HepG2 (cell line): Measurements from ENCODE around the gene DERL2. TPM values are rescaled to one million over a fixed set of nuclear protein-coding genes. Genes with fewer than 3 reads are reported as not detected.
A peak's percentile ranks its signal among the peaks of the same experiment; 100 is the strongest.

Source experiments
- GPN1 ChIP-seq: sonication (generic); formaldehyde crosslinking; IDR thresholded peaks from 2 replicates; pipeline ENCODE4 v1.5.1; 2020; ENCODE audit warnings: missing genetic modification reagents, borderline replicate concordance
- HOXA9 ChIP-seq: sonication (generic); formaldehyde crosslinking; IDR thresholded peaks from 2 replicates; pipeline ENCODE4 v1.8.1; 2022; ENCODE audit warnings: missing genetic modification reagents, mild to moderate bottlenecking, moderate library complexity, borderline replicate concordance
- NFIB ChIP-seq: sonication (generic); formaldehyde crosslinking; IDR thresholded peaks from 2 replicates; pipeline ENCODE4 v1.9.0; 2021; ENCODE audit warnings: missing genetic modification reagents, mild to moderate bottlenecking, borderline replicate concordance
- PRMT3 ChIP-seq: sonication (generic); formaldehyde crosslinking; IDR thresholded peaks from 2 replicates; pipeline ENCODE4 v1.8.1; 2022; ENCODE audit warnings: low read depth, mild to moderate bottlenecking, moderate library complexity, missing genetic modification reagents, borderline replicate concordance
- TAF1 ChIP-seq: sonication (generic); formaldehyde crosslinking; IDR thresholded peaks from 2 replicates; pipeline ENCODE4 v1.4.0; 2020; ENCODE audit warnings: missing genetic modification reagents
- ZBTB42 ChIP-seq: sonication (generic); formaldehyde crosslinking; IDR thresholded peaks from 2 replicates; pipeline ENCODE4 v1.5.0; 2020; ENCODE audit warnings: mild to moderate bottlenecking, missing genetic modification reagents
- ZBTB7A ChIP-seq: sonication (generic); formaldehyde crosslinking; IDR thresholded peaks from 2 replicates; pipeline ENCODE4 v1.8.0; 2022; ENCODE audit warnings: mild to moderate bottlenecking, missing genetic modification reagents
- ZFP90 ChIP-seq: sonication (generic); formaldehyde crosslinking; IDR thresholded peaks from 2 replicates; pipeline ENCODE4 v1.8.0; 2022; ENCODE audit warnings: missing genetic modification reagents, mild to moderate bottlenecking, inconsistent platforms, borderline replicate concordance
- ZNF143 ChIP-seq: sonication (generic); formaldehyde crosslinking; IDR thresholded peaks from 2 replicates; pipeline ENCODE4 v1.4.0; 2020; ENCODE audit warnings: missing genetic modification reagents
- ZNF33B ChIP-seq: sonication (generic); formaldehyde crosslinking; IDR thresholded peaks from 2 replicates; pipeline ENCODE4 v1.5.1; 2020; ENCODE audit warnings: mild to moderate bottlenecking, missing genetic modification reagents
- ZSCAN29 ChIP-seq: sonication (generic); formaldehyde crosslinking; conservative IDR thresholded peaks from 2 replicates; pipeline ENCODE4 v1.4.0; 2020; ENCODE audit warnings: mild to moderate bottlenecking, missing genetic modification reagents
- polyA plus RNA-seq, 8 experiments: library from polyadenylated mRNA; depleted of rRNA in 3 of 8; stranded (reverse) in 7 of 8; unstranded in 1 of 8; fragments of >200 nt; fragmentation: Illumina TruSeq in 4 of 8; extraction: Trizol in 4 of 8; gene quantifications; 2 replicates each; pipeline versions ENCODE4 v1.2.1 to v1.2.3, GENCODE V29; 2011 to 2016; ENCODE audit warnings: low read depth in 4 of 8, missing spikeins in 1 of 8, mixed read lengths in 1 of 8; ENCODE audit not compliant: insufficient read depth in 1 of 8
- total RNA-seq, 5 experiments: library from RNA; depleted of rRNA; stranded (reverse); fragments of >200 nt; fragmentation: Illumina TruSeq; extraction: Trizol; gene quantifications; 2 replicates each; pipeline ENCODE4 v1.2.3, GENCODE V29; 2016; ENCODE audit warnings: low read depth in 1 of 5
- TF ChIP-seq, protein P1 (sequence below): sonication (generic); formaldehyde crosslinking; IDR thresholded peaks from 2 replicates; pipeline ENCODE4 v1.5.0; 2020; ENCODE audit warnings: missing genetic modification reagents
- TF ChIP-seq, protein P2 (sequence below): IDR thresholded peaks from 2 replicates; pipeline ENCODE4 v1.6.1; 2016
- TF ChIP-seq, protein P3 (sequence below): sonication (generic); formaldehyde crosslinking; IDR thresholded peaks from 2 replicates; pipeline ENCODE4 v1.4.0; 2020; ENCODE audit warnings: missing genetic modification reagents
- TF ChIP-seq, protein P4 (sequence below): sonication (generic); formaldehyde crosslinking; IDR thresholded peaks from 2 replicates; pipeline ENCODE4 v1.5.0; 2020; ENCODE audit warnings: missing genetic modification reagents
- TF ChIP-seq, protein P5 (sequence below): sonication (generic); formaldehyde crosslinking; IDR thresholded peaks from 2 replicates; pipeline ENCODE4 v1.4.0; 2020; ENCODE audit warnings: mild to moderate bottlenecking, low read depth, missing genetic modification reagents
- TF ChIP-seq, protein P6 (sequence below): fragments of 450-650 bp; IDR thresholded peaks from 2 replicates; pipeline ENCODE4 v1.6.1; 2016
- TF ChIP-seq, protein P7 (sequence below): sonication (generic); formaldehyde crosslinking; IDR thresholded peaks from 2 replicates; pipeline ENCODE4 v1.8.0; 2022; ENCODE audit warnings: mild to moderate bottlenecking, missing genetic modification reagents
- TF ChIP-seq, protein P8 (sequence below): sonication (generic); formaldehyde crosslinking; IDR thresholded peaks from 2 replicates; pipeline ENCODE4 v1.4.0; 2020; ENCODE audit warnings: mild to moderate bottlenecking, missing genetic modification reagents

DERL2 gene
- total and polyA plus RNA-seq, 2 of the 13 experiments (the other 11 are each of a cell fraction or from before 2014, with no cell fraction given), result 59.3 to 65.2 TPM

DNA sequence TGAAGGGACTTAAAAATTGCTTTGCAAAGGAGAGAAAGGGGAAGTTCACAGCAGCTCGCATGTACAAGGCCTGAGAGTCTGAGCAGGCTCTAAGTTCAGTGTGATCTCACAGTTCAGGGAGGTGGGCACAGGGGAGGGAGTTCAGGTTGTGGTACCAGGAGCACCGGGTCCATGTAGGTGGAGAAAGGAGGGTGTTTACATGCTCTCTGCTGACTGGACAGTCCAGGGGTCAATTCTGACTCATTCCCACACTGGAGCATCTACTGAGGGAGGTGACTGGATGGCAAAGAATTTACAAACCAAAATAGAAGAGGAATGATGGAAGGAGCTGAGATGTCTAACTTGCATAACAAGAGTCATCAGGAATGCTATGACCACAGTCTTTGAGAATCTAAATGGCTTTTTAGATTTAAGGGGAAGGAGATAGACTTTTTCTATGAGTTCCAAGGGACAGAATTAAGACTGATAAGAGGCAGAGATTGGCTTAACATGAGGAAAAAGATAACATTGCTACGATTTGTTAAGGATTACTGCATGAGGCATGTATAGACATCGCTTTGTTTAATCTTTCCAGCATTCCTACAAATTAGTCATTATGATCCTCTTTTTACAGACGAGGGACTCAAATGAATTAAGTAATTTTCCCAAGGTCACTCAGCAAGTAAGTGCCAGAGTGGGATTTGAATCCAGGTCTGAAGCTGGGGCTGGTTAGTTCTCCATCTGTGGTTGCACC, 30.2 kb upstream of the DERL2 start (continued):
- TF ChIP-seq, protein P1, sequence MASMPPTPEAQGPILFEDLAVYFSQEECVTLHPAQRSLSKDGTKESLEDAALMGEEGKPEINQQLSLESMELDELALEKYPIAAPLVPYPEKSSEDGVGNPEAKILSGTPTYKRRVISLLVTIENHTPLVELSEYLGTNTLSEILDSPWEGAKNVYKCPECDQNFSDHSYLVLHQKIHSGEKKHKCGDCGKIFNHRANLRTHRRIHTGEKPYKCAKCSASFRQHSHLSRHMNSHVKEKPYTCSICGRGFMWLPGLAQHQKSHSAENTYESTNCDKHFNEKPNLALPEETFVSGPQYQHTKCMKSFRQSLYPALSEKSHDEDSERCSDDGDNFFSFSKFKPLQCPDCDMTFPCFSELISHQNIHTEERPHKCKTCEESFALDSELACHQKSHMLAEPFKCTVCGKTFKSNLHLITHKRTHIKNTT (CRISPR knock-in tag), result no peak
- TF ChIP-seq ZSCAN29 (no peak), ZBTB7A (CRISPR knock-in tag) (no peak), HOXA9 (CRISPR knock-in tag) (no peak), PRMT3 (CRISPR knock-in tag) (no peak), ZFP90 (CRISPR knock-in tag) (no peak), TAF1 (CRISPR knock-in tag) (no peak), ZNF143 (CRISPR knock-in tag) (no peak), GPN1 (no peak), ZNF33B (CRISPR knock-in tag) (no peak), NFIB (CRISPR knock-in tag) (no peak), ZBTB42 (CRISPR knock-in tag) (no peak)
- TF ChIP-seq, protein P2, sequence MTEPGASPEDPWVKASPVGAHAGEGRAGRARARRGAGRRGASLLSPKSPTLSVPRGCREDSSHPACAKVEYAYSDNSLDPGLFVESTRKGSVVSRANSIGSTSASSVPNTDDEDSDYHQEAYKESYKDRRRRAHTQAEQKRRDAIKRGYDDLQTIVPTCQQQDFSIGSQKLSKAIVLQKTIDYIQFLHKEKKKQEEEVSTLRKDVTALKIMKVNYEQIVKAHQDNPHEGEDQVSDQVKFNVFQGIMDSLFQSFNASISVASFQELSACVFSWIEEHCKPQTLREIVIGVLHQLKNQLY (CRISPR knock-in tag), result peak; percentile 61
- TF ChIP-seq, protein P3, sequence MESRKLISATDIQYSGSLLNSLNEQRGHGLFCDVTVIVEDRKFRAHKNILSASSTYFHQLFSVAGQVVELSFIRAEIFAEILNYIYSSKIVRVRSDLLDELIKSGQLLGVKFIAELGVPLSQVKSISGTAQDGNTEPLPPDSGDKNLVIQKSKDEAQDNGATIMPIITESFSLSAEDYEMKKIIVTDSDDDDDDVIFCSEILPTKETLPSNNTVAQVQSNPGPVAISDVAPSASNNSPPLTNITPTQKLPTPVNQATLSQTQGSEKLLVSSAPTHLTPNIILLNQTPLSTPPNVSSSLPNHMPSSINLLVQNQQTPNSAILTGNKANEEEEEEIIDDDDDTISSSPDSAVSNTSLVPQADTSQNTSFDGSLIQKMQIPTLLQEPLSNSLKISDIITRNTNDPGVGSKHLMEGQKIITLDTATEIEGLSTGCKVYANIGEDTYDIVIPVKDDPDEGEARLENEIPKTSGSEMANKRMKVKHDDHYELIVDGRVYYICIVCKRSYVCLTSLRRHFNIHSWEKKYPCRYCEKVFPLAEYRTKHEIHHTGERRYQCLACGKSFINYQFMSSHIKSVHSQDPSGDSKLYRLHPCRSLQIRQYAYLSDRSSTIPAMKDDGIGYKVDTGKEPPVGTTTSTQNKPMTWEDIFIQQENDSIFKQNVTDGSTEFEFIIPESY (CRISPR knock-in tag), result no peak
- TF ChIP-seq, protein P4, sequence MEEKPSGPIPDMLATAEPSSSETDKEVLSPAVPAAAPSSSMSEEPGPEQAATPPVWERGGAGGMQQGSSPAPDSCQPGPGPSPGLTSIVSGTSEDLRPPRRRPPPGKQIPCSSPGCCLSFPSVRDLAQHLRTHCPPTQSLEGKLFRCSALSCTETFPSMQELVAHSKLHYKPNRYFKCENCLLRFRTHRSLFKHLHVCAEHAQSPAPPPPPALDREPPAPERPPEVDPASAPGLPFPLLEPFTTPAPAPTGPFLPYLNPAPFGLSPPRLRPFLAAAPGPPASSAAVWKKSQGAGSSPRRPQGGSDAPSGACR, result no peak
- TF ChIP-seq, protein P5, sequence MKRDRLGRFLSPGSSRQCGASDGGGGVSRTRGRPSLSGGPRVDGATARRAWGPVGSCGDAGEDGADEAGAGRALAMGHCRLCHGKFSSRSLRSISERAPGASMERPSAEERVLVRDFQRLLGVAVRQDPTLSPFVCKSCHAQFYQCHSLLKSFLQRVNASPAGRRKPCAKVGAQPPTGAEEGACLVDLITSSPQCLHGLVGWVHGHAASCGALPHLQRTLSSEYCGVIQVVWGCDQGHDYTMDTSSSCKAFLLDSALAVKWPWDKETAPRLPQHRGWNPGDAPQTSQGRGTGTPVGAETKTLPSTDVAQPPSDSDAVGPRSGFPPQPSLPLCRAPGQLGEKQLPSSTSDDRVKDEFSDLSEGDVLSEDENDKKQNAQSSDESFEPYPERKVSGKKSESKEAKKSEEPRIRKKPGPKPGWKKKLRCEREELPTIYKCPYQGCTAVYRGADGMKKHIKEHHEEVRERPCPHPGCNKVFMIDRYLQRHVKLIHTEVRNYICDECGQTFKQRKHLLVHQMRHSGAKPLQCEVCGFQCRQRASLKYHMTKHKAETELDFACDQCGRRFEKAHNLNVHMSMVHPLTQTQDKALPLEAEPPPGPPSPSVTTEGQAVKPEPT, result no peak
- TF ChIP-seq, protein P6, sequence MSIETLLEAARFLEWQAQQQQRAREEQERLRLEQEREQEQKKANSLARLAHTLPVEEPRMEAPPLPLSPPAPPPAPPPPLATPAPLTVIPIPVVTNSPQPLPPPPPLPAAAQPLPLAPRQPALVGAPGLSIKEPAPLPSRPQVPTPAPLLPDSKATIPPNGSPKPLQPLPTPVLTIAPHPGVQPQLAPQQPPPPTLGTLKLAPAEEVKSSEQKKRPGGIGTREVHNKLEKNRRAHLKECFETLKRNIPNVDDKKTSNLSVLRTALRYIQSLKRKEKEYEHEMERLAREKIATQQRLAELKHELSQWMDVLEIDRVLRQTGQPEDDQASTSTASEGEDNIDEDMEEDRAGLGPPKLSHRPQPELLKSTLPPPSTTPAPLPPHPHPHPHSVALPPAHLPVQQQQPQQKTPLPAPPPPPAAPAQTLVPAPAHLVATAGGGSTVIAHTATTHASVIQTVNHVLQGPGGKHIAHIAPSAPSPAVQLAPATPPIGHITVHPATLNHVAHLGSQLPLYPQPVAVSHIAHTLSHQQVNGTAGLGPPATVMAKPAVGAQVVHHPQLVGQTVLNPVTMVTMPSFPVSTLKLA, result peak; percentile 23; the same call in 1 of the 2 replicates
- TF ChIP-seq, protein P7, sequence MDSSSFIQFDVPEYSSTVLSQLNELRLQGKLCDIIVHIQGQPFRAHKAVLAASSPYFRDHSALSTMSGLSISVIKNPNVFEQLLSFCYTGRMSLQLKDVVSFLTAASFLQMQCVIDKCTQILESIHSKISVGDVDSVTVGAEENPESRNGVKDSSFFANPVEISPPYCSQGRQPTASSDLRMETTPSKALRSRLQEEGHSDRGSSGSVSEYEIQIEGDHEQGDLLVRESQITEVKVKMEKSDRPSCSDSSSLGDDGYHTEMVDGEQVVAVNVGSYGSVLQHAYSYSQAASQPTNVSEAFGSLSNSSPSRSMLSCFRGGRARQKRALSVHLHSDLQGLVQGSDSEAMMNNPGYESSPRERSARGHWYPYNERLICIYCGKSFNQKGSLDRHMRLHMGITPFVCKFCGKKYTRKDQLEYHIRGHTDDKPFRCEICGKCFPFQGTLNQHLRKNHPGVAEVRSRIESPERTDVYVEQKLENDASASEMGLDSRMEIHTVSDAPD, result no peak
- TF ChIP-seq, protein P8, sequence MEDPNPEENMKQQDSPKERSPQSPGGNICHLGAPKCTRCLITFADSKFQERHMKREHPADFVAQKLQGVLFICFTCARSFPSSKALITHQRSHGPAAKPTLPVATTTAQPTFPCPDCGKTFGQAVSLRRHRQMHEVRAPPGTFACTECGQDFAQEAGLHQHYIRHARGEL, result no peak
